Activated CD4-positive, alpha-beta T cell treated with anti-CD3 and anti-CD28 coated beads for 36 hours (primary cell): Measurements from ENCODE around the gene ACER3. TPM values are rescaled to one million over a fixed set of nuclear protein-coding genes. Genes with fewer than 3 reads are reported as not detected.
A peak's percentile ranks its signal among the peaks of the same experiment; 100 is the strongest.

Experiments
- ATAC-seq: fragments of 200-7000 bp; cut with Tn5 transposase; one replicate; pipeline ENCODE4 v1.10.0; 2021; ENCODE audit warnings: mild to moderate bottlenecking, moderate library complexity
- CTCF ChIA-PET: fragments of 350-600 bp; sonication (Branson Sonifier 250); formaldehyde crosslinking; loops from one replicate; lab custom pipeline; 2021; ENCODE audit warnings: antibody characterized with exemption; lab: Charles Lee
- POLR2A ChIA-PET: fragments of 350-600 bp; sonication (Branson Sonifier 250); formaldehyde crosslinking; loops from one replicate; lab custom pipeline; 2021; ENCODE audit warnings: antibody characterized with exemption, inconsistent platforms; lab: Charles Lee
- DNase-seq: peaks from one replicate; pipeline ENCODE4 v3.0.0-alpha.2; 2020
- H3K27ac Mint-ChIP-seq: one replicate; pipeline ENCODE4 v1.8.0; 2021; ENCODE audit warnings: mixed read lengths
- H3K27me3 Mint-ChIP-seq: one replicate; pipeline ENCODE4 v1.8.0; 2021; ENCODE audit warnings: mixed read lengths
- H3K36me3 Mint-ChIP-seq: one replicate; pipeline ENCODE4 v1.8.0; 2021; ENCODE audit warnings: low read depth, mixed read lengths
- H3K4me1 Mint-ChIP-seq: one replicate; pipeline ENCODE4 v1.8.0; 2021; ENCODE audit warnings: mixed read lengths
- H3K4me3 Mint-ChIP-seq: one replicate; pipeline ENCODE4 v1.8.0; 2021; ENCODE audit warnings: mild to moderate bottlenecking, moderate library complexity, mixed read lengths
- H3K9me3 Mint-ChIP-seq: one replicate; pipeline ENCODE4 v1.8.0; 2021; ENCODE audit warnings: low read depth, mixed read lengths
- intact Hi-C, 2 experiments: fragments of 100-400 bp; cut with DNase I in 1 of 2; cut with micrococcal nuclease in 1 of 2; formaldehyde crosslinking; loops; one replicate each; pipeline versions ENCODE4 v1.14.2 to v1.15.1; 2022 to 2024; cut with DNase I, micrococcal nuclease
- total RNA-seq, 2 experiments: library from RNA; stranded (reverse); gene quantifications; one replicate each; pipeline ENCODE4 v1.2.3, GENCODE V29; 2021

The ACER3 gene
- total RNA-seq, 2 experiments from 2014 or later = 8.9 to 10.3 TPM

GRCh38 chr11:77049026-77049425, 188.3 kb downstream of the ACER3 start:
- ATAC-seq = no peak
- intact Hi-C loops = loop anchor here (5.0 to 10.0 kb wide), 3 partner anchors 127 to 812 kb away; no protein-coding TSS in a partner anchor
- H3K27me3 Mint-ChIP-seq = no peaks in the 10 kb centered on the region
- no peaks in the 10 kb centered on the region for H3K9me3 Mint-ChIP-seq
- H3K4me1 Mint-ChIP-seq = peaks cover 12% of the 10 kb centered on the region
- no peaks in the 10 kb centered on the region for H3K36me3 Mint-ChIP-seq
- ChIA-PET POLR2A (no interaction called here), CTCF (interaction anchor here (0.6 to 3.0 kb wide), 5 partner anchors 9 to 135 kb away, joined by 3 to 64 read pairs (median 6); no protein-coding TSS in a partner anchor)
- H3K4me3 Mint-ChIP-seq = no peak overlapping the region
- no peak overlapping the region for H3K27ac Mint-ChIP-seq
- DNase-seq = no peak

- CTCF ChIA-PET = interaction anchor here (0.8 to 1.7 kb wide), 4 partner anchors 14 to 497 kb away, joined by 3 to 10 read pairs (median 4); no protein-coding TSS in a partner anchor
- H3K36me3 Mint-ChIP-seq = no peaks in the 10 kb centered on the region
- peaks cover 8% of the 10 kb centered on the region for H3K4me1 Mint-ChIP-seq
- intact Hi-C loops = loop anchor here in 1 of 2 experiments (5.0 kb wide), 1 partner anchor 181 kb away; no protein-coding TSS in a partner anchor
- H3K27ac Mint-ChIP-seq = no peak overlapping the region
- POLR2A ChIA-PET = no interaction called here
- no peaks in the 10 kb centered on the region for H3K27me3 Mint-ChIP-seq
- ATAC-seq = no peak
- H3K4me3 Mint-ChIP-seq = no peak overlapping the region
- DNase-seq = no peak
- peaks cover 4% of the 10 kb centered on the region for H3K9me3 Mint-ChIP-seq
These were observed 190.8 kb downstream of the ACER3 start for GRCh38 chr11:77051511-77051910.

- H3K27ac Mint-ChIP-seq = no peak overlapping the region
- peaks cover 2% of the 10 kb centered on the region for H3K4me1 Mint-ChIP-seq
- intact Hi-C loops = loop anchor here in 1 of 2 experiments (5.0 kb wide), 1 partner anchor 180 kb away; no protein-coding TSS in a partner anchor
- DNase-seq = no peak
- no peak overlapping the region for H3K4me3 Mint-ChIP-seq
- POLR2A ChIA-PET = no interaction called here
- no peak for ATAC-seq
- CTCF ChIA-PET = interaction anchor here (1.1 to 2.6 kb wide), 2 partner anchors 38 to 496 kb away, joined by 4 to 11 read pairs; no protein-coding TSS in a partner anchor
- peaks cover 8% of the 10 kb centered on the region for H3K9me3 Mint-ChIP-seq
- no peaks in the 10 kb centered on the region for H3K27me3 Mint-ChIP-seq
- no peaks in the 10 kb centered on the region for H3K36me3 Mint-ChIP-seq
These were observed 191.8 kb downstream of the ACER3 start for GRCh38 chr11:77052518-77052917.

GRCh38 chr11:77053217-77054015, 192.7 kb downstream of the ACER3 start:
- peaks cover 2% of the 10 kb centered on the region for H3K4me1 Mint-ChIP-seq
- intact Hi-C loops = loop anchor here in 1 of 2 experiments (5.0 kb wide), 1 partner anchor 179 kb away; no protein-coding TSS in a partner anchor
- POLR2A ChIA-PET = no interaction called here
- no peak for ATAC-seq
- H3K27me3 Mint-ChIP-seq = no peaks in the 10 kb centered on the region
- no peak overlapping the region for H3K4me3 Mint-ChIP-seq
- H3K36me3 Mint-ChIP-seq = no peaks in the 10 kb centered on the region
- peaks cover 8% of the 10 kb centered on the region for H3K9me3 Mint-ChIP-seq
- DNase-seq = no peak
- CTCF ChIA-PET = interaction anchor here (2.6 kb wide), 1 partner anchor 38 kb away, joined by 11 read pairs; no protein-coding TSS in a partner anchor
- H3K27ac Mint-ChIP-seq = peak overlapping the region; percentile 1

GRCh38 chr11:77054084-77054483, 193.4 kb downstream of the ACER3 start:
- CTCF ChIA-PET = interaction anchor here (0.7 to 2.6 kb wide), 2 partner anchors 27 to 37 kb away, joined by 3 to 11 read pairs; no protein-coding TSS in a partner anchor

GRCh38 chr11:77055101-77055561, 194.4 kb downstream of the ACER3 start:
- Mint-ChIP-seq H3K36me3 (no peaks in the 10 kb centered on the region), H3K4me3 (no peak overlapping the region), H3K9me3 (peaks cover 8% of the 10 kb centered on the region), H3K4me1 (peaks cover 2% of the 10 kb centered on the region), H3K27me3 (peaks cover 2% of the 10 kb centered on the region), H3K27ac (no peak overlapping the region)
- ChIA-PET CTCF (interaction anchor here (0.6 to 2.6 kb wide), 2 partner anchors 36 to 319 kb away, joined by 3 to 11 read pairs; no protein-coding TSS in a partner anchor), POLR2A (interaction anchor here (0.6 kb wide), 1 partner anchor 1603 kb away, joined by 3 read pairs; no protein-coding TSS in a partner anchor)
- intact Hi-C loops = no loop called here
- ATAC-seq = no peak
- no peak for DNase-seq

More at GRCh38 chr11:77054084-77054483, 193.4 kb downstream of the ACER3 start:
- Mint-ChIP-seq H3K4me3 (no peak overlapping the region), H3K27me3 (no peaks in the 10 kb centered on the region), H3K36me3 (no peaks in the 10 kb centered on the region), H3K9me3 (peaks cover 8% of the 10 kb centered on the region), H3K27ac (no peak overlapping the region), H3K4me1 (peaks cover 2% of the 10 kb centered on the region)
- POLR2A ChIA-PET = no interaction called here
- intact Hi-C loops = loop anchor here in 1 of 2 experiments (5.0 kb wide), 1 partner anchor 178 kb away; no protein-coding TSS in a partner anchor
- ATAC-seq = no peak
- no peak for DNase-seq

GRCh38 chr11:77055913-77056312, 195.2 kb downstream of the ACER3 start:
- Mint-ChIP-seq H3K4me3 (no peak overlapping the region), H3K4me1 (peaks cover 2% of the 10 kb centered on the region), H3K9me3 (peaks cover 8% of the 10 kb centered on the region), H3K27ac (no peak overlapping the region), H3K36me3 (no peaks in the 10 kb centered on the region), H3K27me3 (peaks cover 2% of the 10 kb centered on the region)
- ATAC-seq = no peak
- DNase-seq = no peak
- intact Hi-C loops = no loop called here
- POLR2A ChIA-PET = no interaction called here
- CTCF ChIA-PET = no interaction called here

GRCh38 chr11:77056814-77057402, 196.2 kb downstream of the ACER3 start:
- intact Hi-C loops = no loop called here
- H3K4me1 Mint-ChIP-seq = peaks cover 2% of the 10 kb centered on the region
- POLR2A ChIA-PET = no interaction called here
- no peak overlapping the region for H3K27ac Mint-ChIP-seq
- no peak overlapping the region for H3K4me3 Mint-ChIP-seq
- DNase-seq (no peak), ATAC-seq (peak; percentile 53)
- peaks cover 2% of the 10 kb centered on the region for H3K27me3 Mint-ChIP-seq
- H3K9me3 Mint-ChIP-seq = peaks cover 11% of the 10 kb centered on the region
- CTCF ChIA-PET = interaction anchor here (0.6 kb wide), 1 partner anchor 192 kb away, joined by 5 read pairs; no protein-coding TSS in a partner anchor
- no peaks in the 10 kb centered on the region for H3K36me3 Mint-ChIP-seq

- Mint-ChIP-seq H3K27me3 (peaks cover 2% of the 10 kb centered on the region), H3K36me3 (no peaks in the 10 kb centered on the region), H3K9me3 (peaks cover 12% of the 10 kb centered on the region), H3K4me3 (no peak overlapping the region), H3K4me1 (peaks cover 2% of the 10 kb centered on the region), H3K27ac (no peak overlapping the region)
- ChIA-PET POLR2A (no interaction called here), CTCF (interaction anchor here (0.5 to 1.0 kb wide), 4 partner anchors 9 to 245 kb away, joined by 3 read pairs; no protein-coding TSS in a partner anchor)
- ATAC-seq = no peak
- intact Hi-C loops = no loop called here
- no peak for DNase-seq
These were observed 197.3 kb downstream of the ACER3 start for GRCh38 chr11:77057938-77058474.

- ChIA-PET CTCF (interaction anchor here (0.6 kb wide), 1 partner anchor 246 kb away, joined by 3 read pairs; no protein-coding TSS in a partner anchor), POLR2A (no interaction called here)
- no peaks in the 10 kb centered on the region for H3K36me3 Mint-ChIP-seq
- H3K27me3 Mint-ChIP-seq = peaks cover 2% of the 10 kb centered on the region
- H3K4me3 Mint-ChIP-seq = no peak overlapping the region
- H3K9me3 Mint-ChIP-seq = peaks cover 12% of the 10 kb centered on the region
- ATAC-seq (no peak), DNase-seq (no peak)
- intact Hi-C loops = no loop called here
- peaks cover 2% of the 10 kb centered on the region for H3K4me1 Mint-ChIP-seq
- H3K27ac Mint-ChIP-seq = no peak overlapping the region
These were observed 198.2 kb downstream of the ACER3 start for GRCh38 chr11:77058900-77059299.

GRCh38 chr11:77059806-77060205, 199.1 kb downstream of the ACER3 start:
- Mint-ChIP-seq H3K4me1 (peaks cover 2% of the 10 kb centered on the region), H3K4me3 (no peak overlapping the region), H3K9me3 (peaks cover 12% of the 10 kb centered on the region), H3K36me3 (no peaks in the 10 kb centered on the region), H3K27ac (no peak overlapping the region), H3K27me3 (peaks cover 2% of the 10 kb centered on the region)
- ChIA-PET CTCF (no interaction called here), POLR2A (no interaction called here)
- intact Hi-C loops = no loop called here
- ATAC-seq = no peak
- DNase-seq = no peak
